GM18507 (cell line): ENCODE measurements around the gene TSPAN16.
"Not testable (repeated sequence)": the region's sequence is repeated elsewhere in the genome, so short reads cannot be mapped to it uniquely, and the experiment has no call there.

Experiments used
- DNase-seq: peaks from one replicate; pipeline ENCODE4 v3.0.0; 2011; ENCODE audit warnings: low read depth; ENCODE audit not compliant: insufficient read length; ENCODE audit errors: extremely low spot score
- FAIRE-seq: peaks from 2 replicates; lab custom pipeline; 2011; peaks lifted over from hg19 to GRCh38; lab: Jason Lieb, UNC

The TSPAN16 gene

GRCh38 chr19:11338569-11339253 lies 42.8 kb downstream of the TSPAN16 start:
- DNase-seq (no peak), FAIRE-seq (no peak)

- FAIRE-seq (peak; percentile 86), DNase-seq (peak; percentile 85)
Measured at GRCh38 chr19:11339254-11340098, 43.5 kb downstream of the TSPAN16 start, which contains the start of gene RAB3D. RAB3D (minus strand) TSS chr19:11339657; CDS start chr19:11337399, 2,258 bp downstream.

- DNase-seq, FAIRE-seq: not testable (repeated sequence)
Measured at GRCh38 chr19:11340099-11340467, 44.1 kb downstream of the TSPAN16 start.

- no peak for FAIRE-seq
- no peak for DNase-seq
Measured at GRCh38 chr19:11342429-11342828, 46.5 kb downstream of the TSPAN16 start.

- no peak for FAIRE-seq
- DNase-seq, result no peak
Measured at GRCh38 chr19:11345122-11345803, 49.3 kb downstream of the TSPAN16 start.

GRCh38 chr19:11346104-11346940 lies 50.4 kb downstream of the TSPAN16 start, which contains the start of the genes CCDC159 and TMEM205:
CCDC159 (plus strand) TSS chr19:11346519; CDS start chr19:11346607, 88 bp downstream.
TMEM205 (minus strand) TSS chr19:11346268; CDS start chr19:11345619, 649 bp downstream.
- DNase-seq (peak; percentile 94), FAIRE-seq (peak; percentile 99)

- DNase-seq, result no peak
- FAIRE-seq, result no peak
Measured at GRCh38 chr19:11347546-11348039, 51.6 kb downstream of the TSPAN16 start.

- FAIRE-seq (no peak), DNase-seq (no peak)
Measured at GRCh38 chr19:11349171-11349570, 53.2 kb downstream of the TSPAN16 start.

GRCh38 chr19:11354102-11354501 lies 58.1 kb downstream of the TSPAN16 start:
- FAIRE-seq, result not testable (repeated sequence)

GRCh38 chr19:11355160-11356073 lies 59.5 kb downstream of the TSPAN16 start, which contains the start of gene PLPPR2:
PLPPR2 (plus strand) TSS chr19:11355432; CDS start chr19:11357674, 2,242 bp downstream.
- DNase-seq, result peak; percentile 80
- peak; percentile 66 for FAIRE-seq

More at GRCh38 chr19:11354102-11354501, 58.1 kb downstream of the TSPAN16 start:
- DNase-seq, result not testable (repeated sequence)

GRCh38 chr19:11356074-11356397 lies 60.1 kb downstream of the TSPAN16 start:
- DNase-seq (no peak), FAIRE-seq (no peak)

GRCh38 chr19:11356676-11357550 lies 61.0 kb downstream of the TSPAN16 start:
- DNase-seq (no peak), FAIRE-seq (no peak)

- DNase-seq (no peak), FAIRE-seq (no peak)
Measured at GRCh38 chr19:11359421-11359820, 63.5 kb downstream of the TSPAN16 start.

- no peak for DNase-seq
- FAIRE-seq, result no peak
Measured at GRCh38 chr19:11361037-11361770, 65.2 kb downstream of the TSPAN16 start.

GRCh38 chr19:11361771-11362731 lies 66.1 kb downstream of the TSPAN16 start:
- FAIRE-seq, result no peak
- no peak for DNase-seq
